Raji (cell line): ENCODE results near the gene ULK4.

Source experiments
- POLR2A ChIP-seq: IDR thresholded peaks from 2 replicates; pipeline ENCODE4 v1.6.1; 2011; ENCODE audit warnings: low read depth, low read length, control low read depth; ENCODE audit not compliant: insufficient read depth

The ULK4 gene

DNA sequence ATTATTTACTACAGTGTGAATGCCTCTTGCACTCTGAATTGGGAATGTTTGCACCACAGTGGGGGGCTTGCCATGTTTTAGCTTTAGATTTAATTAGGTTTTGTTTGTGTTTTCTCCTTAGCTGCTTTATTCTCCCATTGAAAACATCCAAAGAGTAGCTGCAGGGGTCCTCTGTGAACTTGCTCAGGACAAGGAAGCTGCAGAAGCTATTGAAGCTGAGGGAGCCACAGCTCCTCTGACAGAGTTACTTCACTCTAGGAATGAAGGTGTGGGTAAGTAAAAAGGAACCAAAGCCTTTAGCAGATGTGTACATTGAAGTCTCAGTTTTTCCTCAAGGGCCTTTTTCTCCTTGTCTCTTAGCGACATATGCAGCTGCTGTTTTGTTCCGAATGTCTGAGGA lies 725.7 kb downstream of the ULK4 start:
- TF ChIP-seq POLR2A, result no peak

DNA sequence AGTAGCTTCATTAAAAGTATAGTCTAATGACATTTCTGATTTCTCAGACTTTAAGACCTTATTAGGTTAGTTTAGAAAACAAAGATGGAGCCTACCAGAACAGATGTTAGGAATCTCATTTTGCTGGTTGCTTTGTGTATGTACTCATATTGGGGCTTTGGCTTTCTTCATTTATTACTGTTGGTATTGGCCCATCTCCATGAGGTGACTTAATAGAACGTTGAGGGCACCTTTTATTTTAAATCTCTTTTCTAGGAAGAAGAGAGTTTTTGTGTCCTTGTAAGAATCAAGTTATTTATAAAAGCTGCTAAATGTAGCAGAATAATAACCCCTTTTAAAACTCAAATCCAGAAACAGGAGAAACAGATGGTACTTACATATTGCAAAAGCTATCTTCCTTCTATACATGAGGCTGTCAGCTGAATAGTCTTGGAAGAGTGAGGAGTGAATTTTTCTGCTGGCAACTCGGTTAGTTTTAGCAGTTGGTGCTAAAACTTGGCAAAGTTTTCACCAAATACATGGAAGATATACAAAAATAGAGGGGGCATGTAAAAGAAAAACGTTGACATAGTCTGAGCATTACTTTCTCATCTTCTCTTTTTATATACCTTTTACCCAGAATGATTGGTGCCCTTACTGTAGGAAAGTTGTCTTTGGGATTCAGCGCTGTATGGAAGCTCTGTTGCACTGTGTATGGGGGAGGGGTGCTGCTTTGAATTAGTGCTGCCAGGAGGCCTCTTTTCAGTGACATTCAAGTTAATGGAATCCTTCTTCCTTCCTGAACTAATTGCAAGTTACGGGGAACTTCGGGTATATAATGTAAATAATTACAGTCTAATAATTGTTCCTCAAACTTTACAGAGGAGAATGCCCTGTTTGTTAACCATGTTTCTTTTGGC lies 726.8 kb downstream of the ULK4 start:
- TF ChIP-seq POLR2A, result no peak

DNA sequence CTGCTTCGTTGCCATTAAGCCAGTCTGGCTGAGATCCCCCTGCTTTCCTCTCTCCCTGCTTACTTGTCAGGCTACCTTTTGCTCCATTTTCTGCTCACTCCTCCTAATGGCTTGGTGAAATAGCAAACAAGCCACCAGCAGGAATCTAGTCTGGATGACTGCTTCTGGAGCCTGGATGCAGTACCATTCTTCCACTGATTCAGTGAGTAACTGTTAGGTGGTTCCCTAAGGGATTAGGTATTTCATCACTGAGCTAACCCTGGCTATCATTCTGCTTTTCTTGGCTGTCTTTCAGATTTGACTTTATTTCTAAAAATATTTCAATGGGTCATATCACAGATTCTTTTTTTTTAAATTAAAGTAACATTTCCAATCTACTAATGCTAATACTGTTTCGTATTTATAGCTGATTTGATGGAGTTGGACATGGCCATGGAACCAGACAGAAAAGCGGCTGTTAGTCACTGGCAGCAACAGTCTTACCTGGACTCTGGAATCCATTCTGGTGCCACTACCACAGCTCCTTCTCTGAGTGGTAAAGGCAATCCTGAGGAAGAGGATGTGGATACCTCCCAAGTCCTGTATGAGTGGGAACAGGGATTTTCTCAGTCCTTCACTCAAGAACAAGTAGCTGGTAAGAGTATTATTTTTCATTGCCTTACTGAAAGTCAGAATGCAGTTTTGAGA lies 737.6 kb downstream of the ULK4 start:
- no peak for TF ChIP-seq POLR2A

DNA sequence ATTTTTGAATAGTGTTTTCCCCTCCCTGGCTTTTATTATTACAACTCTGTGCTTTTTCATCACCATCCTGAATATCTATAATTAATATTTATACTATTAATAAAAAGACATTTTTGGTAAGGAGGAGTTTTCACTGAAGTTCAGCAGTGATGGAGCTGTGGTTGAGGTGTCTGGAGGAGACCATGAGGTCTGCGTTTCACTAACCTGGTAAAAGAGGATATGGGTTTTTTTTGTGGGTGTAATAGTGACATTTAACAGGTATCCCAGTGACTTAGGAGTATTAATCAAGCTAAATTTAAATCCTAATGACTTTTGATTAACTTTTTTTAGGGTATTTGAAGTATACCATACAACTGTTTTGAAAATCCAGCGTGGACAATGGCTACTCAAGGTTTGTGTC lies 738.2 kb downstream of the ULK4 start:
- TF ChIP-seq POLR2A, result no peak

DNA sequence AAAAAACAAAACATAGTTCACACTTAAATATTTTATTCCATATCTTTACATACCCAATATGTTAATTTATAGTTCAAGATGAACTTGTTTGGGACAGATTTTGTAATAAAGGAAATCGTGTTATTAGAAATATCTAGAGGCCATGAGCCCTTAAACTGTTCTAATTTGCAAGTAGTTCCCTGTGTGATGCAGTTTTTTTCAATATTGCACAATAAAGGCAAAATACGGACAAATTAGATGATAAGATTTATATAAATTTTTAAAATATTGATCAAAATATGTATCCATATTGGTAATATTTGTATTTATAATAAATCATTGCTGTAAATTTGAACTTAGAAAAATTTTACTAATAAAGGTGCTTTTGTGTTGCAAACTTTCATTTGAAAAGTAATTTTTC lies 738.8 kb downstream of the ULK4 start:
- no peak for TF ChIP-seq POLR2A

DNA sequence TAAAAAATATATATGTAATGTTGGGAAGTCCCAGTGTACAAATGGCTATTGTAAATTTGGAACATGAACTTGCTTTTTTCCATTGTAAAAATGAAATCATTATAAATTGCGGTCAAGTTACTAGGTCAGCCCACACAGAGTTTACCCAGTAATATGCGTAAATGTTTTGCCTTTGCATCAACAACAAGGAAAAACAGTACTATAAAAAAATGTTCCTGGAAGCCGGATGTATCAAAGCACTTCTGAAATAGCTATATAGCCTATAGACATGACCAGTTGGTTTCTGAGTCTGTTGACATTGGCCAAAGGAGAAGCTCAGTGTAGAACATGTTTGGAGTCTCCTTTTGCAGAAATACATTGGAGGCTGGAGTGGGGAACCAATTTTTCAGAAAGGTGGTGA lies 739.4 kb downstream of the ULK4 start:
- TF ChIP-seq POLR2A, result no peak

DNA sequence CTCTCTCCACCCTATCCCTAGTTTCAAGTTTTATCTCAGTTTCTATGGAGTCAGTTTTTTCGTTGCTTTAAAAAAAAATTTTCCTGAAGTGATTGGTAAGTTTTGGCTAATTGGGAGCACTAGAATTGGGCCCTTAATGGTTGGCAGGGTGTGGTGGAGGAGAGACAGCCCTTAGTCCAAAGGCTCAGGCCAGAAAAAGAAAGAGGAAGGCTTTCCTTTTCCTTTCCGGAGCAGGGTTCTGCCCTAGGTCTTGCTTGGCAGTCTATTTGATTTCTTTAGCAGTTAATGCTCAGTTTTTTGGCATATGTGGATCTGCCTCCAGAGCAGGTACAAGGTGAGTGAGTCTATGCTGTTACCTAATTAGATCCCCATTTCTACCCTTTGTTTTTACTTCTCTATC lies 739.9 kb downstream of the ULK4 start:
- no peak for TF ChIP-seq POLR2A

DNA sequence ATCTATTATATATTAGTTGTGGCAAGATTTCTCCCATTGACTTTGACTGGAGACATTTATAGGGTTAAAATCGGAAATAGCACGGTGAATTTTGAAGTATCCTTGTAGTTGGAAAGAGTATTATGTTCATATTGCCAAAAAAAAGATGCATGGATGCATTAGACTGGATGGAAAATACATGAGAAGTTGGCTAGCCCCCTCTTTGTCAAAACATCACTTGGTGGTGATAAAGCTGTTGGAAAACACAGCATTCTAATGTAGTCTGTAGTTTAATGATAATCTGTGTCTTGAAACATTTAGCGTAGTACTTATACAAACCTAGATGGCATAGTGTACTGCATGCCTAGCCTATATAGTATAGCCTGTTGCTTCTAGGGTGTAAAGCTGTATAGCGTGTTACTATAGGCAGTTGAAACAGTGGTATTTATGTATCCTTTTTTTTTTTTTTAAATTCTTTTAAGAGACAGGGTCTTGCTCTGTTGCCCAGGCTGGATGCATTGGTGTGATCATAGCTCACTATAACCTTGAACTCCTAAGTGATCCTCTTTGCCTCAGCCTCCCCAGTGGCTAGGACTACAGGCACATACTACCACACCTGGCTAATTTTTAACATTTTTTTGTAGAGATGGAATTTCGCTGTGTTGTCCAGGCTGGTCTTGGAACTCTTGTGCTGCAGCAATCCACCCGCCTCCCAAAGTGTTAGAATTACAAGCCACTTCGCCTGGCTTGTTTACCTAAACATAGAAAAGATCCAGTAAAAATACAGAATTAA lies 740.8 kb downstream of the ULK4 start:
- no peak for TF ChIP-seq POLR2A

DNA sequence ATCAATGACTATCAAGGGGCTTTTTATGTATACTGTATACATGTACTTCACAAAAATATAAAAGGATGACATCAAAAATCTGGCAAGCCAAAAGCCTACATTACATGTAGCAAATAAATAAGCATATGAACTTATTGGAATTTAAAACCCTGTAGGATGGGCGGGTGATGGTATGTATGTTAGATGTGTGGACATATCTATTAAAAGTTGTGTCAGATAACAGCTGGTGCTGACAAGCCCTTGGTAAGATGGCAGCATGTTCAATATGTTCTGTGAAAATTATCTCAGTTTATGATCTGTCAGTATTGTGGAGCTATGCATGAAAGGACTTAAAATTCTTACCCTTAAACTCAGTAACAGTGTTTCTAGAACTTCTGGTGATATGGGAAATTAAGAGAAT lies 742.5 kb downstream of the ULK4 start:
- no peak for TF ChIP-seq POLR2A

DNA sequence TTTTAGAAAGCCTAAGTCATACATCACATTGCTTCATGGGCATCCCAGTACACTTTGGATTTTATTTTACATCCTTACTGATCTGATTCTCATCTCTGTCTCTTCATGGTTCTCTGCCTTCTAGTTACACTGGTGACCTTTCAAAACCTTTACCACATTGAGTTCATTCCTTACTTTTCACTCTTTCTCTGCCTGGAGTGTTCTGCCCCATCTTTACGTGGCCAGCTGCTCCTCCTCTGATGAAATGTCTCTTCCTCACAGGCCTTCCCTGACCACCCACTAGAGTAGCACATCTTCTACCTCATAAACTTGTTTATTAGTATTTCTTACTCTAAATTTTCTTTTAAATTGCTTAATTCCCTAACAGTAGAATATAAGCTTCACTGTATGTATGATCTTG lies 744.9 kb downstream of the ULK4 start:
- no peak for TF ChIP-seq POLR2A

DNA sequence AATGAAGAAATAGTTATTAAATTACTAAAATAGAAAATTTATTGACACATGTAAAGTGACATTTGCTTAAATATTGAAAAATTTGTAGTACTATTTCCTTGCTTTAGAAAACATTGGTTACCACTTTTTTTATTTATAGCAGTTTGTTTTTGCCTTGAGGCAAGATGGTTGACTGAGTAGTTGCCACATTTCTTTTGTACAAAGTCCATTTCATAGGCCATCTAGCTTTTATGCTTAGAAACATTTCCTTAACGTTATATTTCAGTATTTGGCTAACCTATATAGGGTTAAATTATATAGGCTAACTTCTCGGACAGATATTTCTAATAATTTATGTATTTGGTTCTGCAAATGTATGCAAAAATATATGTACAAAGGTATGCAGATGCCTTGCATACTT lies 745.5 kb downstream of the ULK4 start:
- TF ChIP-seq POLR2A, result no peak

DNA sequence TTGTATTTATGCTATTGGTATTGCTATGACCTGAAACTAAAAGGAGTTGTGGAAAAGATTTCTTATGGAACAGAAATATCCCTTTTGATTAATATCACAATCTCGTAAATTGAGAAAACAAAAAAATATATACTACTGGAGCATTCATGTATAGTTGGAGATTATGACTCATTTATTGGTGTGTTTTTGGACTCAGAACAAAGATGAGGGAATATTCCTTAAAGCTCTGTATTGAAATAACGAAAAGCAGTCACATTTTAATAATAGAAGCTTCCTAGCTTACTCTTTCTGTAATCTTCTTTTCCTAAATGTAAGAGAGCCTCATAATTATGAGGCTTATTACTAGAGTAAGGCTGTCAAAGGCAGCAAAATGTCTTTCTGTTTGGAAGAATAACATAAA lies 748.3 kb downstream of the ULK4 start:
- TF ChIP-seq POLR2A, result no peak

DNA sequence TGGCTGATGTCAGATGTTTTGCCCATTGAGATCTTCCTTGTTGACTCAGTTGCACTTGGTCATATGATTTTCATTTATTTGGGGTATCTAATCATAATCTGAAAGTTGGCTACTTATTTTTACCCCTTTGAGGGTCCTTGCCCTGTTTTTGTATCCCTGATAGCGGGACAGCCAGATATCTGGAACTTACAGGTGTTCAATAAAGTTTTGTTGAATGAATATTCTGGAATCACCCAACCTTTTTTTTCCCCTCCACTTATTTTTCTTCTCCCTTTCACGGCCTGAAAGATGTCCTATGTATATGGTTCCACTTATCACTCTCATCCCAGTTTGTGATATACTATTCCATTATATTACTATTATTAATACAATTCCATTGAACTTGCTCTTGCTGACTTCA lies 749.8 kb downstream of the ULK4 start:
- no peak for TF ChIP-seq POLR2A

DNA sequence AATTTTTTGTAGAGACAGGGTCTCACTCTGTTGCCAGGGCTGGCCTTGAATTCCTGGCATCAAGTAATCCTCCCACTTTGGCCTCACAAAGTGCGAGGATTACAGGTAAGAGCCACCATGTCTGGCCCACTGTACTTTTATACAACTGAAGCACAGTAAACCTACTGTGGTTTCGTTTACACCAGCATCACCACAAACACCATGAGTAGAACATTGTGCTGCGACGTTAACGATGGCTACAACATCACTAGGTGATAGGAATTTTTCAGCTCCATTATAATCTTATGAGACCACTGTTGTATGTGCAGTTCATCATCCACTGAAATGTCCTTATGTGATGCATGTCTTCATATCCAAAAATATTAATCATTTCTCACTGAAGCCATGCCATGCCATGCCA lies 750.9 kb downstream of the ULK4 start:
- no peak for TF ChIP-seq POLR2A

DNA sequence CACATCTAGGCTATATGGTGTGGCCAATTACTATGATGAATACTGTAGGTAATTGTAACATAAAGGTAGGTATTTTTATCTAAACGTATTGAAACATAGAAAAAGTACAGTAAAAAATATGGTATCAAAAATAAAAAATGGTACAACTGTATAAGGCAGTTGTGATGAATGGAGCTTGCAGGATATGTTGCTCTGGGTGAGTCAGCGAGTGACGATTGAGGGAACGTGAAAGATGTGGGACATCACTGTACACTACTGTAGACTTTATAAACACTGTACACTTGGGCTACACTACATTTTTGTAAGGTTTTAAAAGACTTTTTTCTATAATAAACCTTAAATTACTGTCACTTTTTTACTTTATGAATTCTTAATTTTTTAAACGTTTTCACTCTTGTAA lies 752.3 kb downstream of the ULK4 start:
- no peak for TF ChIP-seq POLR2A
